ENCODE data around the gene PPP1R12A.
A peak's percentile ranks its signal among the peaks of the same experiment; 100 is the strongest.

Gene PPP1R12A

GRCh38 chr12:79935624-79936345 is 888 bp upstream of the PPP1R12A start:
- DNase-seq = peak; percentile 49

- DNase-seq = peak; percentile 54
Observed at GRCh38 chr12:79934281-79935020, 446 bp downstream of the PPP1R12A start.

- peak; percentile 22 for DNase-seq
Observed at GRCh38 chr12:79933532-79934264, 1.2 kb downstream of the PPP1R12A start.

GRCh38 chr12:79933043-79933442 is 1.9 kb downstream of the PPP1R12A start:
- no peak for DNase-seq

- DNase-seq = no peak
Observed at GRCh38 chr12:79932357-79932756, 2.5 kb downstream of the PPP1R12A start.

- DNase-seq = no peak
Observed at GRCh38 chr12:79929065-79929464, 5.8 kb downstream of the PPP1R12A start.

- no peak for DNase-seq
Observed at GRCh38 chr12:79927772-79928474, 7.0 kb downstream of the PPP1R12A start.

GRCh38 chr12:79926951-79927350 is 7.9 kb downstream of the PPP1R12A start:
- no peak for DNase-seq

- no peak for DNase-seq
Observed at GRCh38 chr12:79925492-79925891, 9.4 kb downstream of the PPP1R12A start.

- no peak for DNase-seq
Observed at GRCh38 chr12:79921786-79922185, 13.1 kb downstream of the PPP1R12A start.

GRCh38 chr12:79920421-79921238 is 14.3 kb downstream of the PPP1R12A start:
- DNase-seq = no peak

- no peak for DNase-seq
Observed at GRCh38 chr12:79919762-79920161, 15.1 kb downstream of the PPP1R12A start.

GRCh38 chr12:79916826-79917225 is 18.1 kb downstream of the PPP1R12A start:
- no peak for DNase-seq

GRCh38 chr12:79911889-79912656 is 22.8 kb downstream of the PPP1R12A start:
- no peak for DNase-seq

- no peak for DNase-seq
Observed at GRCh38 chr12:79908366-79908765, 26.5 kb downstream of the PPP1R12A start.

GRCh38 chr12:79901506-79901905 is 33.4 kb downstream of the PPP1R12A start:
- no peak for DNase-seq

- no peak for DNase-seq
Observed at GRCh38 chr12:79900951-79901350, 33.9 kb downstream of the PPP1R12A start.

GRCh38 chr12:79900199-79900598 is 34.7 kb downstream of the PPP1R12A start:
- DNase-seq = no peak

GRCh38 chr12:79897617-79898016 is 37.3 kb downstream of the PPP1R12A start:
- DNase-seq = no peak

- DNase-seq = no peak
Observed at GRCh38 chr12:79895804-79896203, 39.1 kb downstream of the PPP1R12A start.

GRCh38 chr12:79895071-79895470 is 39.8 kb downstream of the PPP1R12A start:
- DNase-seq = no peak

Data from NCI-H345 (cell line).